HG03460 (cell line): ENCODE results near the gene NEURL4.
"Not testable (repeated sequence)": the region's sequence is repeated elsewhere in the genome, so short reads cannot be mapped to it uniquely, and the experiment has no call there.

Source experiments
- ATAC-seq: cut with Tn5 transposase; IDR thresholded peaks from one replicate; pipeline ENCODE4 v1.9.1; 2021; ENCODE audit not compliant: unreplicated experiment

The NEURL4 gene

DNA sequence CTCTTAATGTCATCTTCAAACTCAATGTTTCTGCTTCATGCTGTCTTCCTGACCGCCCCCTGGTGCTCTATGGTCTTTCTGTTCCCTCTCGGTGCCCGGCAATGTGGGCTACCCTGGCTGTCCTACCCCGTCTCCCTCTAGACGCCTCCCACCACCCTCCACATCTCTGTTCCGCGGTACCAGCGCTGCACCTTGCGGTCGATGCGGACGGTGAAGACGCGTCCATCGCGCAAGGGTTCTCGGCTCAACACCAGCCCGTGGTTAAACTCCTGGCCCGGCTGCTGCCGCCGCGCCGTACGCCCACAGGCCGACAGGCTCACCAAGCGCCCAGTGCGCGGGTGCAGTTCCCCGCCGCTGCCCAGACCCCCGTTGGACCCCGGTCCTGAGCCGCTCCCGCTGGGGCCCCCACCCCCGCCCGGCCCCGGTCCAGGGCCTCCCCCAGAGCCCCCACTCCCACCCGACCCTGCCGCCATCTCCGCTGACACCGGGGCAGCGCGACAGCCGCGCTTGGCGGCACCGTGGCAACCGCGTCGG lies at the start of gene NEURL4:
Gene NEURL4 (minus strand): TSS at position 496 of the 534 bp plus-strand sequence. CDS start 23 bp downstream, at position 473.
- ATAC-seq: peak; percentile 11

DNA sequence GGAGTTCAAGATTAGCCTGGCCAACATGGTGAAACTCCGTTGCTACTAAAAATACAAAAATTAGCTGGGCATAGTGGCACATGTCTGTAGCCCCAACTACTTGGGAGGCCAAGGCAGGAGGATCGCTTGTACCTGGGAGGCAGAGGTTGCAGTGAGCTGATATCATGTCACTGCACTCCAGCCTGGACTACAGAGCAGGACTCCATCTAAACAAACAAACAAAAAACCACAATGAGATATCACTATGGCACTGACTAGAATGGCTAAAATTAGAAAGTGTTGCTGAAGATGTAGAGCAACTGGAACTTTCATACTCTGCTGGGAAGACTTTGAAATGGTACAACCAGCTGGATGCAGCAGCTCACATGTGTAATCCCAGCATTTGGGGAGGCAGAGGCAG lies 45.2 kb upstream of the NEURL4 start:
- ATAC-seq: no peak

DNA sequence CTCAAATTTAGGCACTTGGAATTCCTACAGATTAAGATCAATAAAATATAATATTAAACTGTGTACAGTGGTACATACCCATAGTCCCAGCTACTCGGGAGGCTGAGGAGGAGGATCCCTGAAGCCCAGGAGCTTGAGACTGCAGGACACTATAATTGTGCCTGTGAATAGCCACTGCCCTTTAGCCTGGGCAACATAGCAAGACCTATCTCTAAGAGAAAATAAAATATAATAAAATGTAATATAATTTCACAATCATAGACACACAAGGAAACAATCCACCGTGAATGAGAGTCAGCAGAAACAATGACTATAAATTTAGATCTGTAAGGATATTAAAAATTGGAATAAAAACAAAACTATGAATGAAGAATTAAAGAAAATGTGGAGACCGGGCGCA lies 41.7 kb upstream of the NEURL4 start:
- no peak for ATAC-seq

- no peak for ATAC-seq
Observed at GRCh38 chr17:7369825-7370224, 40.7 kb upstream of the NEURL4 start.

DNA sequence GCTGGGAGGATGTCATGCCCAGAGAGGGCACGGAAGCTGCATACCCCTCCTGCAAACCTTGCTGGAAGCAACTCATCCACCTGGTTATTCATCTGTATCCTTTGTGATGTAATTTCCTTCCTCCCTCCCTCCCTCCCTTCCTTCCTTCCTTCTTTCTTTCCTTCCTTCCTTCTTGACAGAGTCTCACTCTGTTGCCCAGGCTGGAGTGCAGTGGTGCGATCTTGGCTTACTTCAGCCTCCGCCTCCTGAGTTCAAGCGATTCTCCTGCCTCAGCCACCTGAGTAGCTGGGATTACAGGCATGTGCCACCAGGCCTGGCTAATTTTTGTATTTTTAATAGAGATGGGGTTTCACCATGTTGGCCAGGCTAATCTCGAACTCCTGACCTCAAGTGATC lies 39.5 kb upstream of the NEURL4 start:
- ATAC-seq: not testable (repeated sequence)

DNA sequence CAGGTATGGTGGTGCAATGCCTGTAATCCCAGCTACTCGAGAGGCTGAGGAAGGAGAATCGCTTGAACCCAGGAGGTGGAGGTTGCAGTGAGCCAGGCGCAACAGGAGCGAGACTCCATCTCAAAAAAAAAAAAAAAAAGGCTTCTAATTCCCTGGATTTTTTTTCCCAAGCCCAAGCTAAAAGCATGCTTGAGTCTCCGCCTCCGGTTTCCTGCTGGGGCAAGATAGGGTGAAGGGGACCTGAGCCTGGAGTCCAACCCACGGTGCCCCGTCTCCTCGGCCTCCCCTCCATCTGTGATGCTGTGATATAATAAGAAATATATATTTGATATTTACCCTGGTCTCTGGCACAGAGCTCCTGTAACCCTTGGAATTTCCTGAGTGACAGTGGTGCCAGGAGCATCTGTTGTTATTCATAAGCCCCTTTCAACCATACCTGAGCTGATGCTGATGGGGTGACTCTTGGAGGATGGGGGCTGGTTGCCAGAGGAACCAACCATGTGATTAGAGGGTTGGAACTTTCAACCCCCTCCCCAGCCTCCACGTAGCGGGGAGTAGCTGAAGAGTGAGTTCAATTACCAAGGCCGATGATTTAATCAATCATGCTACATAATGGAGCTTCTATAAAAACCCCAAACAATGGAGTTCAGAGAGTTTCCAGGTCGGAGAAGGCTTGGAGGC lies 38.9 kb upstream of the NEURL4 start:
- ATAC-seq: no peak

DNA sequence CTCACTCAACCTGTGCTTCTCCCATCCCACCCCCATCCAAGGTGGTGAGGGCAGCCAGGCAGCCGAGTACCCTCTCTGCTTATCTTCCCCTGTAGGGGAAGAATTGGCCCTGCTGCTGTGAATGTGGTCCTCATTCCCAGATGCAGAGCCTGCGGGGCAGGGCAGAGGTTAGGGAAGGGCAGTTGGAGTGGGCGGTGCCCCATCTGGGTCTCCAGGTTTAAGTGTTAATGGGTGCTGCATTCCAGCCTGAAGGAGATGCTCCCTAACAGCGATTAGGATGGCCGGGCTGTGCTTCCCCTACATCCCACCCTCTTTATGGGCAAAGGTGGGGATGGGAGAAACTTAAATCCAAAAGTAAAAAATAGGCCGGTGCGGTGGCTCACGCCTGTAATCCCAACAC lies 37.9 kb upstream of the NEURL4 start:
- no peak for ATAC-seq

DNA sequence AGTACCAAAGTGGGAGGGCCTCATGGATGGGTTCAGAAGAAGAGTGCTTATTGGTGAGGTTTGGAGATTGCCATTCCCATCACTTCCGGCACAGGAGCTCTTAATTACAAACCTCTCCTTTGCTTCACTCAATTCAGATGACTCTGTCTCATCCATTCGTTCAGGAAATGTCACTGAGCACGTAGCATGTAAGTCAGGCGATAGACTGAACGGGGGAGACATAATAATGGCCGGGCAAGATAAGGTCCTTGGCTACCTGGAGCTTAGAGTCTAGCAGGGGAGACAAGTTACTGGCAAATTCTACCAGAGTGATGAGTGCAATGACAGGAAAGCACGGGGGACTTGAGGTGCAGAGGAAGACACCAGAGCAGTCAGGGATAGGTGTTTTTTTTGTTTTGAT lies 36.8 kb upstream of the NEURL4 start:
- ATAC-seq: not testable (repeated sequence)

DNA sequence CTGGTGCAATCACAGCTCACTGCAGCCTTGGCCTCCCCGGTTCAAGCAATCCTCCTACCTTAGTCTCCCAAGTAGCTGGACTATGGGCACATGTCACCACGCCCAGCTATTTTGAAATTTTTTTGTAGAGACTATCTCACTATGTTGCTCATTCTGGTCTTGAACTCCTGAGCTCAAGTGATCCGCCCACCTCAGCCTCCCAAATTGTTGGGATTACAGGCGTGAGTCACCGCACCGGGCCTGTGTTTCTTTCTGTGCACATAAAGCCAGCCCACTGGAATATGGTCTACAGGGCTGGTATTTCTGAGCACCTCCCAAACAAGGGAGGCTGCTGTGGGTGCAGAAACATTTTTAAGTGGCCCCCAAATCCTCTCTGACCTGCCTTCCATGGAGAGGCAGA lies 34.2 kb upstream of the NEURL4 start:
- ATAC-seq: no peak

- ATAC-seq: no peak
Observed at GRCh38 chr17:7361906-7362305, 32.8 kb upstream of the NEURL4 start.

DNA sequence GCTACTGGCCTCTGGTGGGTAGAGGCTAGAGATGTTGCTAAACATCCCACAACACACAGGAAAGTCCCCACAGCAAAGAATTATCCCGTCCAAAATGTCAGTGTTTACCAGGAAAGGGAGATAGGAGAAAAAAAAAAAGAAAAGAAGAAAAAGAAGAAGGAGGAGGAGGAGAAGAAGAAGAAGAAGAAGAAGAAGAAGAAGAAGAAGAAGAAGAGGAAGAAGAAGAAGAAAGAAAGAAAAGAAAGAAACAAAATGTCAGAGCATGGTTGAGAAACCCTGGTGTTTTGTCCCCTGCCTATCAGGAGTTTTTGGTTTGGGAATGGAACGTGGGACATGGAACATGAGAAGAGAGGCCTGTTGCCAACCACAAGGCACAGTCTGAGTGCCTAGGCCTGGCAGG lies 28.2 kb upstream of the NEURL4 start:
- ATAC-seq: no peak

- ATAC-seq: no peak
Observed at GRCh38 chr17:7356756-7357155, 27.6 kb upstream of the NEURL4 start.

DNA sequence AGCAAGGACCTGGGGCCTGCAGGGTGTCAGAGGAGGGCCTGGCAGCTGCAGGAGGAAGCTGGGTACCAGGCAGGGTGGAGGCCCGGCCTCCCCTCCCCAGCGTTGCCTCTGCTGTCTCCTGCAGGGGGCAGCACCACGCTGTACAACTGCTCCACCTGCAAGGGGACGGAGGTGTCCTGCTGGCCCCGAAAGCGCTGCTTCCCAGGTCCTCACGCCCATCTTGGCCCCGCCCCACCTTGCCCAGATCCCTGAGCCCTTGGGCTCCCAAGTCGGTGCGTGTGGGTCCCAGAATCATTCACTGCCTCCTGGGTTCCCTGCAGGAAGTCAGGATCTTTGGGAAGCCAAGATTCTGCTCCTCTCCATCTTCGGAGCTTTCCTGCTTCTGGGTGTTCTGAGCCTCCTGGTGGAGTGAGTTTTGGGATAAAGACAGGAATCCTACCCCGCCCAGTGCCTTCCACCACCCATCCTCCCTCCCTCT lies 27.0 kb upstream of the NEURL4 start:
- no peak for ATAC-seq

DNA sequence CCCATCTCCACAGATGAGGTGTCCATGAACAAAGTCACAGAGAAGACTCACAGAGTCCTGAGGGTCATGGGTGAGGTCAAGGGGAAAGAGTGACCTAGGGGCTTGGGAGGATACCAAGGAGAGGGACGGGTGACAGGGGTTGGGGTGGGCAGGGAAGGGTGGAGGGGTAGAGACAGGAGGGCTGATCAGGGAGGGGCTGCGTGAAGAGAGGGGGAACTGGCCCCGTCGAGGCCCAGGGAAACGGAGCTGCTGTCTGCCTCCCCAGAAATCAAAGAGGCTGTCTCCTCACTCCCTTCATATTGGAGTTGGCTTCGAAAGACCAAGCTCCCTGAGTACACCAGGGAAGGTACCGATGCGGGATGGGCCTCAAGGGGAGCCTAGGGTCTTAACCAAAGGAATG lies 26.4 kb upstream of the NEURL4 start:
- ATAC-seq: no peak

GRCh38 chr17:7355053-7355452 lies 25.9 kb upstream of the NEURL4 start, which contains the start of gene TMEM95:
TMEM95 (plus strand) TSS chr17:7355156; CDS start chr17:7355205, 49 bp downstream.
- no peak for ATAC-seq

DNA sequence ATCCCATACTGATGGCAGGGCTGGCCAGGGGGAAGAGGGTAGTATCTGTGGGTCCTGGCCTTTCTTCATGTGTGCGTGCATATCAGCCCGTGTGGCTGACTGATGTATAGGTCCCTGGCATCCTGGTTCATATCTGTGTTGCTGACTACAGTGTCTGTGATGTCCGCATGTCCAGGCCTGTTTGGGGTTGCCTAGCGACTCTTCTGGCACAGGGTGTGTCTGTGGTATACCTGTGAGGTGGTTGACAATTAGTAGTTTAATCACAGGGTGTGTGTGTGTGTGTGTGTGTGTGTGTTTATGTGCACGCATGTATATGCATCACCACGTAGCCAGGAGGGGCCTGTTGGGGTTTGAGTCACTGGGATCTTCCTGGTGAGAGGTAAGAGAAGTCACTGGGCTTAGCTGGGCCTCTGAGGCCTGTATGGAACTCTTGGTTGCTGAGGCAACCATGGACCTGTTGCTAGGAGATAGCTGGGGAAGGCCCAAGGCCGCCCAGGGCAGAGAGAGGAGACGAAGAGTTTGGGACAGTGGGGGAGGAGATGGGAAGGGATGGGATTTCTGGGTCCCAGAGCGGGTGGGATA lies 25.2 kb upstream of the NEURL4 start:
- no peak for ATAC-seq

DNA sequence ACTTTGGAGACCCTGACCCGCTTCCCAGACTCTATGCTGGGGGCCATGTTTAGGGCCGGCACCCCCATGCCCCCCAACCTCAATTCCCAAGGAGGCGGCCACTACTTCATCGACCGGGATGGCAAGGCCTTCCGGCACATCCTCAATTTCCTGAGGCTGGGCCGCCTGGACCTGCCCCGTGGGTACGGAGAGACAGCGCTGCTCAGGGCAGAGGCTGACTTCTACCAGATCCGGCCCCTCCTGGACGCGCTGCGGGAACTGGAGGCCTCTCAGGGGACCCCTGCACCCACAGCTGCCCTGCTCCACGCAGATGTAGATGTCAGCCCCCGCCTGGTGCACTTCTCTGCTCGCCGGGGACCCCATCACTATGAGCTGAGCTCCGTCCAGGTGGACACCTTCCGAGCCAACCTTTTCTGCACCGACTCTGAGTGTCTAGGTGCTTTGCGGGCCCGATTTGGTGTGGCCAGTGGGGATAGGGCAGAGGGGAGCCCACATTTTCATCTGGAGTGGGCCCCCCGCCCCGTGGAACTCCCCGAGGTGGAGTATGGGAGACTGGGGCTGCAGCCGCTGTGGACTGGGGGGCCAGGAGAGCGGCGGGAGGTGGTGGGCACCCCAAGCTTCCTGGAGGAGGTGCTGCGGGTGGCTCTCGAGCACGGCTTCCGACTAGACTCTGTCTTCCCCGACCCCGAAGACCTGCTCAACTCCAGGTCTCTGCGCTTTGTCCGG lies 23.9 kb upstream of the NEURL4 start:
- no peak for ATAC-seq

GRCh38 chr17:7352503-7352889 lies 23.4 kb upstream of the NEURL4 start:
- no peak for ATAC-seq

GRCh38 chr17:7351665-7352502 lies 22.7 kb upstream of the NEURL4 start, which contains the start of gene KCTD11:
KCTD11 (plus strand) TSS chr17:7352162.
- ATAC-seq: peak; percentile 50

DNA sequence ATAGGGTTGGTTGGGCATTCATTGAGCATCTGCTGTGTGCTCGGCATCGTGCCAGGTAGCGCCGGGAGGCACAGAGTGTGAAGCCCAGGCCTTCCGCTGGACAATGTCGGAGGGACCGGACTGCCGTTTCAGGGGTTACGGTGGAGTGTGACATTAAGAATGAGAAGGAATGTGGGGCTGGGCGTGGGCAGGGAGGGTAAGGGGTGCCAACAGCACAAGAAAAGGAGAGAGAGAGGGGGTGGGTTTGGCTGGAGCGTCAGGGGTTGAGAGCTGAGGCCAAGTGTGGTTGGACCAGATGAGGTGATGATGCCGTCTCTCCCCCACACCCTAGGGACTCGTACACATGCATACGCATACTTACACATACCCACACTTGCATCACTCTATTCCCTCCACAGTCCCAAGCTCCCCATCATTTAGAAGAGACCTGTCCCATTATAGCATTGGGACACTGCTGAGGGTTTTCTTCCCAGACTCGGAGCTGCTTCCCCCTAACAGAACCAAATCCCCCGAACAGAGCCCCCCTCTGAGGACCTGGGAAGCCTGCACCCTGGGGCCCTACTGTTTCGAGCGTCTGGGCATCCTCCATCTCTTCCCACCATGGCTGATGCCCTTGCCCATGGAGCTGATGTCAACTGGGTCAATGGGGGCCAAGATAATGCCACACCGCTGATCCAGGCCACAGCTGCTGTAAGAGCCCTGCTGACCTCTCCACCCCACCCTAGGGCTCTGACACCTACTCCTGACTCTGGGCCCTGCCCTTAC lies 19.5 kb upstream of the NEURL4 start:
- no peak for ATAC-seq
